ENCODE results near the gene DNAAF2. TPM values are rescaled to one million over a fixed set of nuclear protein-coding genes. Genes with fewer than 3 reads are reported as not detected.

The DNAAF2 gene
- total RNA-seq, 1 experiment from 2014 or later, result 13.7 TPM

GRCh38 chr14:49670475-49670874, 35.4 kb upstream of the DNAAF2 start:
- BruUV-seq (replicated peaks), result no TSS peak
- Histone ChIP-seq H3K27me3 (ENCODE audit: insufficient read depth, low read length) (no peaks in the 10 kb centered on the region), H3K27ac (ENCODE audit: low read depth, low read length) (no peak overlapping the region), H3K4me2 (ENCODE audit: low read length) (no peak overlapping the region), H3K9ac (ENCODE audit: low read length) (no peak overlapping the region), H3K4me1 (ENCODE audit: control insufficient read depth in 1 of 2, insufficient read depth in 2 of 2, low read length in 2 of 2) (no peaks in the 10 kb centered on the region), H2AFZ (ENCODE audit: low read depth, low read length, poor library complexity, severe bottlenecking) (no peak overlapping the region), H3K9me2 (ENCODE audit: insufficient read depth) (no peaks in the 10 kb centered on the region), H4K20me1 (ENCODE audit: insufficient read depth) (no peaks in the 10 kb centered on the region; the same call in 1 of the 2 replicates), H3K9me3 (ENCODE audit: control insufficient read depth in 1 of 2, insufficient read depth in 1 of 2, low read depth in 1 of 2, low read length in 2 of 2) (no peaks in the 10 kb centered on the region), H3K4me3 (replicated peaks in 1 of 2; ENCODE audit: low read depth in 1 of 2, low read length in 2 of 2) (no peak overlapping the region), H3K79me2 (ENCODE audit: insufficient read depth, low read length) (no peaks in the 10 kb centered on the region), H3K36me3 (ENCODE audit: control insufficient read depth in 1 of 2, insufficient read depth in 2 of 2, low read length in 2 of 2) (peaks cover 12 to 18% of the 10 kb centered on the region in 2 experiments; a peak in 3 of 4 replicates)
- TF ChIP-seq ATF3 (IDR thresholded peaks at IDR 0.05) (no peak), SRF (IDR thresholded peaks at IDR 0.05; ENCODE audit: low read depth) (no peak), SIN3A (IDR thresholded peaks at IDR 0.05; ENCODE audit: low read depth) (no peak), FOSL1 (IDR thresholded peaks at IDR 0.05; ENCODE audit: low read depth) (no peak), POLR2A (IDR thresholded peaks at IDR 0.05; ENCODE audit: borderline replicate concordance, extremely low read depth, insufficient read depth, insufficient read length) (no peak), ZNF274 (IDR thresholded peaks at IDR 0.05; ENCODE audit: low read depth, low read length) (no peak), REST (IDR thresholded peaks at IDR 0.05; ENCODE audit: low read depth) (no peak), ZFX (IDR thresholded peaks at IDR 0.05) (no peak), CBX3 (IDR thresholded peaks at IDR 0.05; ENCODE audit: low read depth) (no peak), EZH2 (IDR thresholded peaks at IDR 0.05) (no peak), EZH2phosphoT487 (IDR thresholded peaks at IDR 0.05; ENCODE audit: borderline replicate concordance) (no peak), SP1 (IDR thresholded peaks at IDR 0.05; ENCODE audit: low read depth) (no peak), JUND (IDR thresholded peaks at IDR 0.05) (no peak)
- TF ChIP-seq, protein P1, sequence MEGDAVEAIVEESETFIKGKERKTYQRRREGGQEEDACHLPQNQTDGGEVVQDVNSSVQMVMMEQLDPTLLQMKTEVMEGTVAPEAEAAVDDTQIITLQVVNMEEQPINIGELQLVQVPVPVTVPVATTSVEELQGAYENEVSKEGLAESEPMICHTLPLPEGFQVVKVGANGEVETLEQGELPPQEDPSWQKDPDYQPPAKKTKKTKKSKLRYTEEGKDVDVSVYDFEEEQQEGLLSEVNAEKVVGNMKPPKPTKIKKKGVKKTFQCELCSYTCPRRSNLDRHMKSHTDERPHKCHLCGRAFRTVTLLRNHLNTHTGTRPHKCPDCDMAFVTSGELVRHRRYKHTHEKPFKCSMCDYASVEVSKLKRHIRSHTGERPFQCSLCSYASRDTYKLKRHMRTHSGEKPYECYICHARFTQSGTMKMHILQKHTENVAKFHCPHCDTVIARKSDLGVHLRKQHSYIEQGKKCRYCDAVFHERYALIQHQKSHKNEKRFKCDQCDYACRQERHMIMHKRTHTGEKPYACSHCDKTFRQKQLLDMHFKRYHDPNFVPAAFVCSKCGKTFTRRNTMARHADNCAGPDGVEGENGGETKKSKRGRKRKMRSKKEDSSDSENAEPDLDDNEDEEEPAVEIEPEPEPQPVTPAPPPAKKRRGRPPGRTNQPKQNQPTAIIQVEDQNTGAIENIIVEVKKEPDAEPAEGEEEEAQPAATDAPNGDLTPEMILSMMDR (IDR thresholded peaks at IDR 0.05 in 2 of 3, conservative IDR thresholded peaks at IDR 0.05 in 1 of 3; ENCODE audit: borderline replicate concordance in 1 of 3, insufficient read depth in 1 of 3, low read depth in 2 of 3, low read length in 2 of 3), result no peak
- ChIA-PET RAD21 (ENCODE audit: low non-redundant PET in 1 of 2, low total read pairs in 2 of 2, uncharacterized antibody in 2 of 2, unreplicated experiment in 2 of 2) (no interaction called here), CTCF (no interaction called here), POLR2A (no interaction called here)
- DNase-seq (ENCODE audit: low read depth, low spot score) (no peak), ATAC-seq (no peak)
- intact Hi-C loops (cut with micrococcal nuclease), result no loop called here
